HG03060 (cell line): ENCODE measurements around the gene SMC4.

Source experiments
- ATAC-seq: cut with Tn5 transposase; IDR thresholded peaks from one replicate; pipeline ENCODE4 v1.9.1; 2021; ENCODE audit warnings: low read depth, moderate number of reproducible peaks; ENCODE audit not compliant: unreplicated experiment

SMC4 gene

GRCh38 chr3:160473978-160474377 lies 74.5 kb downstream of the SMC4 start:
- no peak for ATAC-seq

GRCh38 chr3:160474416-160474838 lies 75.0 kb downstream of the SMC4 start:
- ATAC-seq = no peak

- no peak for ATAC-seq
These were observed 75.7 kb downstream of the SMC4 start for GRCh38 chr3:160475153-160475552.

GRCh38 chr3:160475884-160476283 lies 76.4 kb downstream of the SMC4 start:
- no peak for ATAC-seq

- ATAC-seq = no peak
These were observed 78.3 kb downstream of the SMC4 start for GRCh38 chr3:160477750-160478149.

GRCh38 chr3:160478338-160478737 lies 78.9 kb downstream of the SMC4 start:
- no peak for ATAC-seq

- no peak for ATAC-seq
These were observed 79.9 kb downstream of the SMC4 start for GRCh38 chr3:160479376-160479775.

- ATAC-seq = no peak
These were observed 81.5 kb downstream of the SMC4 start for GRCh38 chr3:160480931-160481330.

GRCh38 chr3:160481856-160482255 lies 82.4 kb downstream of the SMC4 start:
- ATAC-seq = no peak

- ATAC-seq = no peak
These were observed 83.3 kb downstream of the SMC4 start for GRCh38 chr3:160482796-160483195.
